Keratinocyte (primary cell): ENCODE data around the gene BRF1. TPM values are rescaled to one million over a fixed set of nuclear protein-coding genes. Genes with fewer than 3 reads are reported as not detected.

ENCODE experiments used
- DNase-seq: peaks from one replicate; pipeline ENCODE4 v3.0.0-alpha.2; 2011; ENCODE audit warnings: low read depth, missing footprints, low spot score
- FAIRE-seq: peaks from 2 replicates; lab custom pipeline; 2011; peaks lifted over from hg19 to GRCh38; lab: Jason Lieb, UNC
- H2AFZ ChIP-seq: 2 replicates; pipeline ENCODE4 v1.6.0; 2012; ENCODE audit warnings: low read length, control low read depth, inconsistent platforms; ENCODE audit not compliant: control insufficient read depth
- H3K27ac ChIP-seq: 2 replicates; pipeline ENCODE4 v1.5.1; 2011; ENCODE audit warnings: low read length; ENCODE audit not compliant: control insufficient read depth, insufficient read depth
- H3K27me3 ChIP-seq: 3 replicates; pipeline ENCODE4 v1.6.0; 2011; ENCODE audit warnings: low read length; ENCODE audit not compliant: control insufficient read depth, insufficient read depth; ENCODE audit errors: extremely low read depth
- H3K36me3 ChIP-seq, 2 experiments: 2 replicates in 1 of 2; 3 replicates in 1 of 2; pipeline ENCODE4 v1.5.1; 2011; ENCODE audit warnings: low read length in 2 of 2, mild to moderate bottlenecking in 1 of 2; ENCODE audit not compliant: control insufficient read depth in 2 of 2, insufficient read depth in 2 of 2; ENCODE audit errors: extremely low read depth in 1 of 2
- H3K4me1 ChIP-seq: 3 replicates; pipeline ENCODE4 v1.5.1; 2011; ENCODE audit warnings: low read length; ENCODE audit not compliant: control insufficient read depth, insufficient read depth; ENCODE audit errors: extremely low read depth
- H3K4me2 ChIP-seq: 3 replicates; pipeline ENCODE4 v1.6.0; 2011; ENCODE audit warnings: low read depth, low read length; ENCODE audit not compliant: control insufficient read depth, insufficient read depth; ENCODE audit errors: extremely low read depth
- H3K4me3 ChIP-seq, 3 experiments: fragments of 200-600 bp in 1 of 3; sonication (generic) in 1 of 3; 2 replicates in 2 of 3; 3 replicates in 1 of 3; pipeline ENCODE4 v1.5.1; 2011 to 2016; ENCODE audit warnings: low read length in 3 of 3, mild to moderate bottlenecking in 3 of 3, control low read depth in 2 of 3, inconsistent platforms in 1 of 3, low read depth in 1 of 3, mixed read lengths in 1 of 3, mixed run types in 1 of 3, moderate library complexity in 1 of 3; ENCODE audit not compliant: control insufficient read depth in 2 of 3, insufficient read depth in 2 of 3; ENCODE audit errors: extremely low read depth in 1 of 3
- H3K79me2 ChIP-seq: 2 replicates; pipeline ENCODE4 v1.6.0; 2012; ENCODE audit warnings: low read length; ENCODE audit not compliant: control insufficient read depth, insufficient read depth
- H3K9ac ChIP-seq: 3 replicates; pipeline ENCODE4 v1.6.0; 2011; ENCODE audit warnings: low read length; ENCODE audit not compliant: control insufficient read depth, insufficient read depth; ENCODE audit errors: extremely low read depth
- H3K9me1 ChIP-seq: 3 replicates; pipeline ENCODE4 v1.6.0; 2011; ENCODE audit warnings: low read length; ENCODE audit not compliant: control insufficient read depth, insufficient read depth; ENCODE audit errors: extremely low read depth
- H3K9me3 ChIP-seq: 2 replicates; pipeline ENCODE4 v1.5.1; 2012; ENCODE audit warnings: low read depth, low read length; ENCODE audit not compliant: control insufficient read depth
- H4K20me1 ChIP-seq: 3 replicates; pipeline ENCODE4 v1.6.0; 2011; ENCODE audit warnings: low read length; ENCODE audit not compliant: control insufficient read depth, insufficient read depth; ENCODE audit errors: extremely low read depth
- CTCF ChIP-seq, 3 experiments: IDR thresholded peaks in 1 of 3; conservative IDR thresholded peaks in 1 of 3; optimal IDR thresholded peaks in 1 of 3; 2 replicates in 2 of 3; 3 replicates in 1 of 3; pipeline versions ENCODE3 to v1.5.1; 2011; ENCODE audit warnings: low read length in 3 of 3, mild to moderate bottlenecking in 3 of 3, moderate library complexity in 2 of 3, control low read depth in 1 of 3, inconsistent platforms in 1 of 3; ENCODE audit not compliant: insufficient read depth in 2 of 3; ENCODE audit errors: extremely low read depth in 1 of 3
- EZH2 ChIP-seq: IDR thresholded peaks from one replicate; pipeline ENCODE4 v1.6.1; 2012; ENCODE audit warnings: inconsistent platforms, mild to moderate bottlenecking, low read length, moderate library complexity
- dilution Hi-C: fragments of 300-500 bp; cut with MboI; formaldehyde crosslinking; loops from one replicate; pipeline ENCODE4 v1.7.0; 2020; ENCODE audit warnings: low sequenced_read_pairs; ENCODE audit not compliant: extremely low pct_ligation_motif_present
- polyA plus RNA-seq, 5 experiments: library from polyadenylated mRNA; depleted of rRNA in 3 of 5; stranded (reverse) in 3 of 5; stranded (forward) in 1 of 5; unstranded in 1 of 5; fragments of >200 nt; gene quantifications; 1 replicate in 1 of 5; 2 replicates in 3 of 5; 3 replicates in 1 of 5; pipeline versions ENCODE4 v1.2.1 to v1.2.3, GENCODE V29; 2011 to 2012; ENCODE audit warnings: missing spikeins in 2 of 5, low read depth in 1 of 5, low replicate concordance in 1 of 5

Gene BRF1
- polyA plus RNA-seq, 1 donor (not counting 4 experiments of a cell fraction or from before 2014, with no cell fraction given): 6.5 TPM

GRCh38 chr14:105316968-105317510, 16.2 kb upstream of the BRF1 start:
- Histone ChIP-seq H3K4me2 (no peak overlapping the region), H3K9ac (no peak overlapping the region)
- FAIRE-seq: no peak

GRCh38 chr14:105316577-105316941, 15.8 kb upstream of the BRF1 start:
- Histone ChIP-seq H3K9ac (no peak overlapping the region), H3K9me1 (no peaks in the 10 kb centered on the region), H3K27me3 (no peaks in the 10 kb centered on the region), H3K4me3 (no peak overlapping the region), H3K9me3 (no peaks in the 10 kb centered on the region), H4K20me1 (no peaks in the 10 kb centered on the region), H2AFZ (no peak overlapping the region), H3K4me2 (peak overlapping the region; percentile 95), H3K27ac (no peak overlapping the region), H3K4me1 (peaks cover 14% of the 10 kb centered on the region), H3K79me2 (peaks cover 29% of the 10 kb centered on the region), H3K36me3 (no peaks in the 10 kb centered on the region)
- dilution Hi-C loops: no loop called here
- no peak for TF ChIP-seq CTCF (optimal IDR thresholded peaks at IDR 0.05 in 1 of 3, IDR thresholded peaks at IDR 0.05 in 1 of 3, conservative IDR thresholded peaks at IDR 0.05 in 1 of 3; ENCODE audit: extremely low read depth in 1 of 3, insufficient read depth in 2 of 3, low read length in 3 of 3)
- no peak for TF ChIP-seq EZH2
- DNase-seq: no peak
- FAIRE-seq: no peak

More at GRCh38 chr14:105316968-105317510, 16.2 kb upstream of the BRF1 start:
- Histone ChIP-seq H3K27me3 (no peaks in the 10 kb centered on the region), H3K36me3 (no peaks in the 10 kb centered on the region), H3K9me3 (no peaks in the 10 kb centered on the region), H3K9me1 (no peaks in the 10 kb centered on the region), H3K4me1 (peaks cover 14% of the 10 kb centered on the region), H4K20me1 (no peaks in the 10 kb centered on the region), H3K4me3 (no peak overlapping the region), H3K79me2 (peaks cover 29% of the 10 kb centered on the region), H3K27ac (no peak overlapping the region), H2AFZ (no peak overlapping the region)
- TF ChIP-seq CTCF (optimal IDR thresholded peaks at IDR 0.05 in 1 of 3, IDR thresholded peaks at IDR 0.05 in 1 of 3, conservative IDR thresholded peaks at IDR 0.05 in 1 of 3; ENCODE audit: extremely low read depth in 1 of 3, insufficient read depth in 2 of 3, low read length in 3 of 3) (no peak), EZH2 (no peak)
- dilution Hi-C loops: no loop called here
- DNase-seq: no peak
